ENCODE measurements around the gene GRAMD2B.

The GRAMD2B gene

GRCh38 chr5:126477294-126478117, 54.3 kb downstream of the GRAMD2B start:
- no peak for DNase-seq (ENCODE audit: low spot score)

- DNase-seq (ENCODE audit: low spot score), result no peak
Observed at GRCh38 chr5:126479810-126480209, 56.6 kb downstream of the GRAMD2B start.

GRCh38 chr5:126480824-126481223, 57.6 kb downstream of the GRAMD2B start:
- DNase-seq (ENCODE audit: low spot score), result no peak

- DNase-seq (ENCODE audit: low spot score), result no peak
Observed at GRCh38 chr5:126481243-126481642, 58.0 kb downstream of the GRAMD2B start.

- no peak for DNase-seq (ENCODE audit: low spot score)
Observed at GRCh38 chr5:126482591-126482990, 59.4 kb downstream of the GRAMD2B start.

GRCh38 chr5:126483156-126483555, 59.9 kb downstream of the GRAMD2B start:
- DNase-seq (ENCODE audit: low spot score), result no peak

- DNase-seq (ENCODE audit: low spot score), result no peak
Observed at GRCh38 chr5:126484253-126484652, 61.0 kb downstream of the GRAMD2B start.

- DNase-seq (ENCODE audit: low spot score), result no peak
Observed at GRCh38 chr5:126486332-126486731, 63.1 kb downstream of the GRAMD2B start.

- no peak for DNase-seq (ENCODE audit: low spot score)
Observed at GRCh38 chr5:126487596-126487995, 64.4 kb downstream of the GRAMD2B start.

GRCh38 chr5:126488443-126489065, 65.3 kb downstream of the GRAMD2B start:
- DNase-seq (ENCODE audit: low spot score), result no peak

GRCh38 chr5:126490167-126490940, 67.1 kb downstream of the GRAMD2B start:
- DNase-seq (ENCODE audit: low spot score), result no peak

- DNase-seq (ENCODE audit: low spot score), result no peak
Observed at GRCh38 chr5:126492939-126493338, 69.7 kb downstream of the GRAMD2B start.

- DNase-seq (ENCODE audit: low spot score), result no peak
Observed at GRCh38 chr5:126494393-126494792, 71.2 kb downstream of the GRAMD2B start.

GRCh38 chr5:126497506-126497905, 74.3 kb downstream of the GRAMD2B start:
- no peak for DNase-seq (ENCODE audit: low spot score)

- no peak for DNase-seq (ENCODE audit: low spot score)
Observed at GRCh38 chr5:126499278-126499677, 76.1 kb downstream of the GRAMD2B start.

GRCh38 chr5:126499853-126500342, 76.7 kb downstream of the GRAMD2B start:
- DNase-seq (ENCODE audit: low spot score), result peak; percentile 19

GRCh38 chr5:126501448-126501847, 78.2 kb downstream of the GRAMD2B start:
- no peak for DNase-seq (ENCODE audit: low spot score)

- DNase-seq (ENCODE audit: low spot score), result peak; percentile 47
Observed at GRCh38 chr5:126503602-126504104, 80.4 kb downstream of the GRAMD2B start.

- peak; percentile 13 for DNase-seq (ENCODE audit: low spot score)
Observed at GRCh38 chr5:126506079-126506478, 82.9 kb downstream of the GRAMD2B start.

GRCh38 chr5:126508251-126508961, 85.2 kb downstream of the GRAMD2B start:
- no peak for DNase-seq (ENCODE audit: low spot score)

GRCh38 chr5:126508962-126509279, 85.7 kb downstream of the GRAMD2B start:
- DNase-seq (ENCODE audit: low spot score), result peak; percentile 7

- DNase-seq (ENCODE audit: low spot score), result no peak
Observed at GRCh38 chr5:126509339-126509738, 86.1 kb downstream of the GRAMD2B start.
